GM12891 (cell line): ENCODE results near the gene CNTLN.

ENCODE experiments used
- PAX5 ChIP-seq: IDR thresholded peaks from 2 replicates; pipeline ENCODE4 v1.6.1; 2011; ENCODE audit warnings: low read length, moderate library complexity, mild to moderate bottlenecking; ENCODE audit not compliant: insufficient read depth, severe bottlenecking
- POLR2A ChIP-seq: IDR thresholded peaks from 2 replicates; pipeline ENCODE4 v1.6.1; 2011; ENCODE audit warnings: low read depth, low read length, control low read depth
- TAF1 ChIP-seq: IDR thresholded peaks from 2 replicates; pipeline ENCODE4 v1.6.1; 2011; ENCODE audit warnings: low read depth, low read length, control low read depth

- TF ChIP-seq POLR2A (no peak), TAF1 (no peak), PAX5 (no peak)
Measured at GRCh38 chr9:17387565-17387964, 252.7 kb downstream of the CNTLN start.
